IMR-90 (cell line): ENCODE data around the gene CHRNA1.

Experiments
- POLR2A ChIP-seq: IDR thresholded peaks from 2 replicates; pipeline ENCODE4 v1.6.1; 2012; ENCODE audit warnings: mild to moderate bottlenecking, low read depth, low read length
- RCOR1 ChIP-seq: IDR thresholded peaks from 2 replicates; pipeline ENCODE4 v1.6.1; 2012; ENCODE audit warnings: mild to moderate bottlenecking, low read length, improper control_type of control experiment; ENCODE audit not compliant: insufficient replicate concordance
- RFX5 ChIP-seq: IDR thresholded peaks from 2 replicates; pipeline ENCODE4 v1.8.0; 2012; ENCODE audit warnings: low read depth, mild to moderate bottlenecking, low read length, moderate library complexity
- TF ChIP-seq, protein P1 (sequence below): conservative IDR thresholded peaks from 2 replicates; pipeline ENCODE4 v1.5.1; 2012; ENCODE audit warnings: mild to moderate bottlenecking, low read depth, low read length, improper control_type of control experiment

DNA sequence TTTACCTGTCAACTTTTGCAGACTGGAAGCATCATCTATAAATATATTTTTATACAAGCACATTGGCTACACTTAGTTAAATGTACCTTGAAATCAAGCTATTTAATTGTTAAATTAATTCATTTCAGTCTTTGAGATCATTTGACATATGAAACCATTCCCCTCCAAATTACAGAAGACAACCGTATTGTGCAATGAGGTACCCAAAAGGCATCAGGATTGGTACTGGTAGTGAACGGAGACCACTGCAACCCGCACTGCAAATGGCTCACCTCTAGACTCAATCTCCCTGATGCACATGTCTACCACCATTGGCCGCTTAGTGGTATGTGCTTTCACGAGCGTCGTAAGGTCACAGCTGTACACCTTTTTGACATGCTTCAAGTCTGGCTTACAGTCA, 47.8 kb upstream of the CHRNA1 start:
- no peak for TF ChIP-seq RCOR1
- TF ChIP-seq POLR2A: no peak
- TF ChIP-seq, protein P1, sequence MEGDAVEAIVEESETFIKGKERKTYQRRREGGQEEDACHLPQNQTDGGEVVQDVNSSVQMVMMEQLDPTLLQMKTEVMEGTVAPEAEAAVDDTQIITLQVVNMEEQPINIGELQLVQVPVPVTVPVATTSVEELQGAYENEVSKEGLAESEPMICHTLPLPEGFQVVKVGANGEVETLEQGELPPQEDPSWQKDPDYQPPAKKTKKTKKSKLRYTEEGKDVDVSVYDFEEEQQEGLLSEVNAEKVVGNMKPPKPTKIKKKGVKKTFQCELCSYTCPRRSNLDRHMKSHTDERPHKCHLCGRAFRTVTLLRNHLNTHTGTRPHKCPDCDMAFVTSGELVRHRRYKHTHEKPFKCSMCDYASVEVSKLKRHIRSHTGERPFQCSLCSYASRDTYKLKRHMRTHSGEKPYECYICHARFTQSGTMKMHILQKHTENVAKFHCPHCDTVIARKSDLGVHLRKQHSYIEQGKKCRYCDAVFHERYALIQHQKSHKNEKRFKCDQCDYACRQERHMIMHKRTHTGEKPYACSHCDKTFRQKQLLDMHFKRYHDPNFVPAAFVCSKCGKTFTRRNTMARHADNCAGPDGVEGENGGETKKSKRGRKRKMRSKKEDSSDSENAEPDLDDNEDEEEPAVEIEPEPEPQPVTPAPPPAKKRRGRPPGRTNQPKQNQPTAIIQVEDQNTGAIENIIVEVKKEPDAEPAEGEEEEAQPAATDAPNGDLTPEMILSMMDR: no peak
- no peak for TF ChIP-seq RFX5
